ENCODE measurements around the gene LMAN2.

The LMAN2 gene

GRCh38 chr5:177302354-177303110 lies 48.9 kb downstream of the LMAN2 start:
- intact Hi-C loops (cut with DNase I; ENCODE audit: low total_unique reads): loop anchor here (10.0 kb wide), 1 partner anchor 188 kb away; no protein-coding TSS in a partner anchor
- H3K4me1 ChIP-seq: peaks cover 0 to 52% (median 33%) of the 10 kb centered on the region in 4 donors

GRCh38 chr5:177301503-177302165 lies 49.8 kb downstream of the LMAN2 start:
- TF ChIP-seq CTCF (IDR thresholded peaks at IDR 0.05): no peak
- Histone ChIP-seq H3K36me3 (peaks cover 0 to 21% (median 11%) of the 10 kb centered on the region in 3 donors), H3K27me3 (no peaks in the 10 kb centered on the region), H3K4me1 (peaks cover 0 to 52% (median 33%) of the 10 kb centered on the region in 4 donors), H3K4me3 (peak overlapping the region in 1 of 2 donors; percentile 81), H3K9me3 (no peaks in the 10 kb centered on the region), H3K27ac (no peak overlapping the region)
- DNase-seq: peak in 1 of 2 donors; percentile 61
- intact Hi-C loops (cut with DNase I; ENCODE audit: low total_unique reads): loop anchor here (10.0 kb wide), 1 partner anchor 187 kb away; no protein-coding TSS in a partner anchor

More at GRCh38 chr5:177302354-177303110, 48.9 kb downstream of the LMAN2 start:
- no peak for DNase-seq
- Histone ChIP-seq H3K4me3 (peak overlapping the region; percentile 81 to 95), H3K27ac (peak overlapping the region; percentile 81 to 88), H3K9me3 (no peaks in the 10 kb centered on the region), H3K27me3 (no peaks in the 10 kb centered on the region), H3K36me3 (peaks cover 0 to 24% (median 20%) of the 10 kb centered on the region in 3 donors)
- no peak for TF ChIP-seq CTCF (IDR thresholded peaks at IDR 0.05)

- Histone ChIP-seq H3K9me3 (no peaks in the 10 kb centered on the region), H3K4me1 (peaks cover 0 to 59% (median 33%) of the 10 kb centered on the region in 4 donors), H3K4me3 (no peak overlapping the region), H3K36me3 (peaks cover 0 to 21% (median 14%) of the 10 kb centered on the region in 3 donors), H3K27me3 (no peaks in the 10 kb centered on the region), H3K27ac (peak overlapping the region in 1 of 2 donors; percentile 26)
- no peak for TF ChIP-seq CTCF (IDR thresholded peaks at IDR 0.05)
- DNase-seq: peak in 1 of 2 donors; percentile 4
- intact Hi-C loops (cut with DNase I; ENCODE audit: low total_unique reads): loop anchor here (10.0 kb wide), 1 partner anchor 186 kb away; no protein-coding TSS in a partner anchor
These were observed 50.5 kb downstream of the LMAN2 start for GRCh38 chr5:177300951-177301350.

GRCh38 chr5:177300236-177300880 lies 51.1 kb downstream of the LMAN2 start:
- Histone ChIP-seq H3K9me3 (no peaks in the 10 kb centered on the region), H3K36me3 (peaks cover under 1 to 21% (median 14%) of the 10 kb centered on the region in 3 donors), H3K4me3 (no peak overlapping the region), H3K27ac (peak overlapping the region; percentile 25 to 26), H3K4me1 (peaks cover 0 to 54% (median 33%) of the 10 kb centered on the region in 4 donors), H3K27me3 (no peaks in the 10 kb centered on the region)
- no peak for TF ChIP-seq CTCF (IDR thresholded peaks at IDR 0.05)
- peak; percentile 62 to 72 for DNase-seq
- intact Hi-C loops (cut with DNase I; ENCODE audit: low total_unique reads): loop anchor here (10.0 kb wide), 1 partner anchor 186 kb away; no protein-coding TSS in a partner anchor

- Histone ChIP-seq H3K9me3 (no peaks in the 10 kb centered on the region), H3K4me3 (no peak overlapping the region), H3K27me3 (no peaks in the 10 kb centered on the region), H3K27ac (peak overlapping the region; percentile 25 to 26), H3K4me1 (peaks cover 0 to 48% (median 29%) of the 10 kb centered on the region in 4 donors), H3K36me3 (peaks cover 7 to 26% (median 20%) of the 10 kb centered on the region in 3 donors)
- TF ChIP-seq CTCF (IDR thresholded peaks at IDR 0.05): no peak
- no peak for DNase-seq
- intact Hi-C loops (cut with DNase I; ENCODE audit: low total_unique reads): loop anchor here (10.0 kb wide), 1 partner anchor 185 kb away; no protein-coding TSS in a partner anchor
These were observed 51.8 kb downstream of the LMAN2 start for GRCh38 chr5:177299697-177300096.

All from tibial artery (tissue), 4 donors.